GM21619 (cell line): ENCODE measurements around the gene ADARB1.

ENCODE experiments used
- ATAC-seq: cut with Tn5 transposase; IDR thresholded peaks from one replicate; pipeline ENCODE4 v1.9.1; 2021; ENCODE audit not compliant: unreplicated experiment

Gene ADARB1

GRCh38 chr21:45112371-45112770, 38.0 kb downstream of the ADARB1 start:
- ATAC-seq = no peak

DNA sequence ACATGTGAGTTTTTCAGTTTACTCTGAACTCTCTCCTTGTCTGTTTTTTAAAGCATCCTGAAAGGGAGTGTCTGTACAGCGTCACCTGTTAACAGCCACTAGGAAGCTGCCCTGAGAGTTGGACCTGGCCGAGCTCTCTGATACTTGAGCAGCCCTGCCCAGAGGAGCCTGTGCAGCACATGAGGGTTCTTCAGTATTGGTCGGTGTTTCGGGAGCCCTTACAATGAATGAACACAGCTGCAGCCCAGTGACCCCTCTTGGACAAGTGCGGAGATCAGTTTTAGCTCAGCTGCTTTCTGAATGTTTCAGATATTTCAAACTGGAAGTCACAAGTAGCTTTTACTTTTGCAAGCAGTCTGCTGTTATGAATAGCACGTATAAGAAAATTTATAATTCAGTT, 39.2 kb downstream of the ADARB1 start:
- no peak for ATAC-seq

DNA sequence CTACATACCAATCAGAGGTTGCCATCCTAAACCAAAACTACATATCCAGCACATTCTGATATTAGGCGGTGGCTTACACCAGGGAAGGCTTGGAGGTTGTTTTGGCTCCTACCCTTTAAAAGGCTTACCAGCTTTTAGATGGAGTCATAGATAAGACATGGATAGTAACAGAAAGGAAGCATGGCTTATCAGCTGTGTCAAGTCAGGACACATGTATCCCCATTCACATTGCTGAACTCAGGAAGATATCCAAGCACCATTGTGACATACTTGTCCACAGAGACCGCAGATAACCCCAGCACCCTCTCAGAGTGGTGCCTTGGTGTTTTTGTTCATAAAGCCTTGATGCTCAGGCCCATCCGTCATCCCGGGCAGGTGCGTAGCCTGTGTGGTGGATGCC, 39.7 kb downstream of the ADARB1 start:
- no peak for ATAC-seq

- ATAC-seq = no peak
Measured at GRCh38 chr21:45114475-45114874, 40.1 kb downstream of the ADARB1 start.

- ATAC-seq = no peak
Measured at GRCh38 chr21:45115141-45115540, 40.8 kb downstream of the ADARB1 start.

GRCh38 chr21:45116066-45116465, 41.7 kb downstream of the ADARB1 start:
- ATAC-seq = no peak

GRCh38 chr21:45117314-45117713, 42.9 kb downstream of the ADARB1 start:
- no peak for ATAC-seq

DNA sequence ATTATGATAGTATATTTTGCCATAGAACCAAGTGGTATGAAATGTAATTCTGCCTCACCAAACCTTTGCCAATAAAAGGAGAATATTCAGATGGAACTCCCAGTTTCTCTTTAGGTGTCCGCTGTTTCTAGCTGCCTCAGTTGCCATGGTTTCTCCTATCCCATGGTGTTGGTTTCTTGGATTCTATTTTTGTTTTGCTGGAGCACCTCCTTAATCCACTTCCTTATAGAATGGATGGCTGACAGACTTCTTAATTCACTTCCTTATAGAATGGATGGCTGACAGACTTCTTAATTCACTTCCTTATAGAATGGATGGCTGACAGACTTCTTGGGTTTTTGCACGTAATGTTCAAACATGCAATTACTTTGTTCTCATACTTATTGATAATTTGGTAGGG, 43.7 kb downstream of the ADARB1 start:
- no peak for ATAC-seq

- ATAC-seq = no peak
Measured at GRCh38 chr21:45119812-45120211, 45.4 kb downstream of the ADARB1 start.

- ATAC-seq = no peak
Measured at GRCh38 chr21:45120975-45121374, 46.6 kb downstream of the ADARB1 start.

GRCh38 chr21:45122030-45122429, 47.6 kb downstream of the ADARB1 start:
- no peak for ATAC-seq

DNA sequence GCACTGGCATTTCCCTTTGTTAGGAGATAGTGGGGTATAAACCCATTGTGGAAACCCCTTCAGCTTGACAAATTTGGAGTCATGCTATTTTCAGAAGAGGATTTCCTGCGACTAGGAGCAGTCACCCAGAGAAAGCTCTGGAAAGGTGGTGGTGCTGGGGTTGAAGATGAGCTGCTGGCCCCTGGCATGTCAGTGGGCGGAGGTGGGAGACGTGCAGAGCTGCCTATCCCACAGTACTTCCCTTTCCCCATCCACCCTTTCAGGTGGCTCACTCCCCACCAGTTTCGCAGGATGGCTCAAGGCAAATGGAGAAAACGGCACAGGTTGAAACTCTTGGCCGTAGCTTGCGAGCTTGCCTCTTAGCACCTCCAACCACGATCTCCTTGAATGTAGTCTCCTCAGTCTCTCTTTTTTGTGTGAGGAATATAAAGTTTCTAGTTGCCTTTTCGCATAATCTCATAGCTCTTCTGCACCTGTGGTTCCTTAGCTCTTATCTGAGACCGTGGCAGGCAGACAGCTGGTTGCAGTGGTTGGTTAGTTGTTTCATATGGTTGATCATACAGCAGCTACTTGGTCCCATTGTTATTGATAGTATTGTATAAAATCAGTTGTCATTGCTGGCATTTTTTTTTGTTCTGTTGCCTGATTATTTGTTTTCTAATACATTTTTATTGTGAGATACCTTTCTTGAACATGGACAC, 48.2 kb downstream of the ADARB1 start:
- no peak for ATAC-seq

DNA sequence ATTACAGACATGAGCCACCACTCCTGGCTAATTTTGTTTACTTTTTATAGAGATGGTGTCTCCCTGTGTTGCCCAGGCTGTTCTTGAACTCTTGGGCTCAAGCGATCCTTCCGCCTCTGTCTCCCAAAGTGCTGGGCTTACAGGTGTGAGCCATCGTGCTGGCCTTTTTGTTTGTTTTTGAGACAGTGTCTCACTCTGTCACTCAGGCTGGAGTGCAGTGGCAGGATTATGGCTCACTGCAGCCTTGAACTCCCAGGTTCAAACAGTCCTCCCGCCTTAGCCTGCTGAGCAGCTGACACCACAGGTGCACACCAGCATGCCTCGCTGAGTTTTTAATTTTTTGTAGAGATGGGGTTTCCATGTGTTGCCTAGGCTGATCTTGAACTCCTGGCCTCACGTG, 49.1 kb downstream of the ADARB1 start:
- no peak for ATAC-seq

DNA sequence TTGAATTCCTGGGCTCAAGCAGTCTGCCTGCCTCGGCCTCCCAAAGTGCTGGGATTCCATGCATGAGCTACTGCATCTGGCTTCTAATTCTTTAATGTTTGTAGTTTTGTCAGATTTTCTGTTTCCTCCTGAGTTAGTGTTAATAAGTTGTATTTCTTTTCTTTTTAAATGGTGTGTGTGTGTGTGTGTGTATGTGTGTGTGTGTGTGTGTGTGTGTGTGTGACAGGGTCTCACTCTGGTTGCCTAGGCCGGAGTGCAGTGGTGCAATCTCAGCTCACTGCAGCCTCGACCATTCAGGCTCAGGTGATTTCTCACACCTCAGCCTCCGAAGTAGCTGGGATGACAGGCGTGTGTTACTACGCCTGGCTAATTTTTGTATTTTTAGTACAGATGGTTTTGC, 50.2 kb downstream of the ADARB1 start:
- no peak for ATAC-seq

GRCh38 chr21:45125357-45125756, 51.0 kb downstream of the ADARB1 start:
- no peak for ATAC-seq

GRCh38 chr21:45126204-45126626, 51.8 kb downstream of the ADARB1 start:
- no peak for ATAC-seq

GRCh38 chr21:45126983-45127382, 52.6 kb downstream of the ADARB1 start:
- ATAC-seq = no peak

DNA sequence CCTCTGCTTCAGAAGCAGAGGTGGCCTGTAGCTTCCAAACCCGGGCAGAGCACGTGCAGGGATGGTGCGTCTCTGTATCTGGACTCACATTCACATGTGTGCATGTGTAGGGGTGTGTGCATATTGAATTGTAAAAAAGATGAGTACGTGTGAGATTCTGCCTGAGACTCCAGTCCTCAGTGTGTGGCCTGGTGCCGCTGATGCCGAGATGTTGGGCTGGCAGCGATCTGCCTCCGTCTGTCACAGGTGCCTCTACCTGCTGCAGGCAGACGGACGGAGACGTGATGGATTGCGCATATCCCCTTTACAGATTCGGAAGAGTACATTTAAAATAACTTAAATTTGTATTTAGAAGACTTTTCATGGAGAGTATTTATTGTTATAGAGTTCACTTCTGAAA, 53.6 kb downstream of the ADARB1 start:
- no peak for ATAC-seq

- ATAC-seq = no peak
Measured at GRCh38 chr21:45128613-45129188, 54.3 kb downstream of the ADARB1 start.

- ATAC-seq = no peak
Measured at GRCh38 chr21:45129189-45129923, 55.0 kb downstream of the ADARB1 start.

DNA sequence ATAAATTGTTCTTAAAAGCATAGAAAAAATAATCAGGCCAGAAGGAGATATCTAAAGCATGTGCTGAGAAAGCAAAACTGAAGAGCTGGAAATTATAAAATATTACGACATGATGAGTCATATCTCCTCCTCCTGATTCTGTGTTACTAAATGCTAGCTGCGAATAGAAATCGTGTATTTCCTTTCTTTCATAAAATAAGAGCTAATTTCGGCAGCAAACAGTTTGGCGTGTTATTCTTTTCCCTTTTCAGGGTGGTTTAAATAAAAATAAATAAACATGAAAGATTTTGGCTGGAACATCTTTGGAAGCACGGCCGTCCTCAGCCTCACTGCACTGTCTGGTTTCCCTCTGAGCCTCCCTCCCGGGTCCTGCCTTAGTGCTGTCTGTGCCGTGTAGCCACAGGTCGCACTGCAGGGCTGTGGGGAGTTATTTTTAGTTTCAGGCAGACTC, 56.0 kb downstream of the ADARB1 start:
- no peak for ATAC-seq

- no peak for ATAC-seq
Measured at GRCh38 chr21:45131537-45131999, 57.2 kb downstream of the ADARB1 start.
